H1 (cell line): Measurements from ENCODE around the gene CLTCL1. TPM values are rescaled to one million over a fixed set of nuclear protein-coding genes. Genes with fewer than 3 reads are reported as not detected.

Experiments used
- CTCF ChIA-PET: fragments of 300-600 bp; sonication (Branson Sonifier 250); formaldehyde crosslinking; loops from one replicate; lab custom pipeline; 2021; ENCODE audit not compliant: partially characterized antibody; lab: Charles Lee
- POLR2A ChIA-PET: fragments of 300-600 bp; sonication (Branson Sonifier 250); formaldehyde crosslinking; loops from one replicate; lab custom pipeline; 2021; ENCODE audit warnings: inconsistent platforms; ENCODE audit not compliant: partially characterized antibody; lab: Charles Lee
- DNase-seq, 2 experiments: peaks; one replicate each; pipeline versions ENCODE4 v3.0.0 to v3.0.0-alpha.2; 2010 to 2022; ENCODE audit warnings: low spot score in 2 of 2, low read depth in 1 of 2, mixed read lengths in 1 of 2
- FAIRE-seq: peaks from 2 replicates; lab custom pipeline; 2011; peaks lifted over from hg19 to GRCh38; lab: Jason Lieb, UNC
- H2AFZ ChIP-seq: 2 replicates; pipeline ENCODE4 v1.8.1; 2012; ENCODE audit warnings: low read length, inconsistent platforms
- H2AK5ac ChIP-seq: 2 replicates; pipeline ENCODE4 v1.6.1; 2013; ENCODE audit warnings: low read depth, low read length
- H2BK120ac ChIP-seq: replicated peaks from 2 replicates; pipeline ENCODE3; 2013; ENCODE audit warnings: low read depth, low read length, inconsistent platforms
- H2BK12ac ChIP-seq: 2 replicates; pipeline ENCODE4 v1.6.1; 2013; ENCODE audit warnings: low read depth, low read length
- H2BK15ac ChIP-seq: 2 replicates; pipeline ENCODE4 v1.6.1; 2013; ENCODE audit warnings: low read length
- H2BK20ac ChIP-seq: 2 replicates; pipeline ENCODE4 v1.6.1; 2013; ENCODE audit warnings: low read length
- H2BK5ac ChIP-seq: 2 replicates; pipeline ENCODE4 v1.6.1; 2013; ENCODE audit warnings: low read depth, low read length
- H3K14ac ChIP-seq: 2 replicates; pipeline ENCODE4 v1.6.1; 2013; ENCODE audit warnings: inconsistent platforms; ENCODE audit not compliant: insufficient read length
- H3K18ac ChIP-seq: 2 replicates; pipeline ENCODE4 v1.6.1; 2013; ENCODE audit warnings: low read length; ENCODE audit errors: extremely low read depth
- H3K23ac ChIP-seq: 2 replicates; pipeline ENCODE4 v1.6.1; 2013; ENCODE audit warnings: inconsistent platforms; ENCODE audit not compliant: insufficient read length
- H3K23me2 ChIP-seq: 2 replicates; pipeline ENCODE4 v1.6.1; 2013; ENCODE audit warnings: low read depth, low read length
- H3K27ac ChIP-seq: 2 replicates; pipeline ENCODE4 v1.6.1; 2011; ENCODE audit warnings: low read depth, low read length, inconsistent platforms
- H3K27me3 ChIP-seq, 4 experiments: replicated peaks in 1 of 4; 1 replicate in 1 of 4; 2 replicates in 3 of 4; pipeline versions ENCODE4 v1.6.1 to v1.8.1; 2011 to 2013; ENCODE audit warnings: low read length in 3 of 4, mild to moderate bottlenecking in 3 of 4, inconsistent platforms in 2 of 4, mixed read lengths in 2 of 4, moderate library complexity in 1 of 4; ENCODE audit not compliant: control insufficient read depth in 3 of 4, insufficient read depth in 3 of 4; ENCODE audit errors: extremely low read depth in 1 of 4
- H3K36me3 ChIP-seq, 4 experiments: 2 replicates each; pipeline versions ENCODE4 v1.6.1 to v1.8.1; 2011 to 2013; ENCODE audit warnings: mild to moderate bottlenecking in 4 of 4, low read length in 3 of 4, moderate library complexity in 2 of 4, control low read depth in 1 of 4, inconsistent platforms in 1 of 4; ENCODE audit not compliant: insufficient read depth in 4 of 4, control insufficient read depth in 2 of 4
- H3K4ac ChIP-seq: replicated peaks from 2 replicates; pipeline ENCODE3; 2013; ENCODE audit warnings: low read length, low read depth, mixed read lengths, inconsistent platforms; ENCODE audit not compliant: insufficient read length
- H3K4me1 ChIP-seq, 4 experiments: replicated peaks in 1 of 4; 1 replicate in 1 of 4; 2 replicates in 3 of 4; pipeline versions ENCODE4 v1.6.1 to v1.8.1; 2011 to 2013; ENCODE audit warnings: low read length in 3 of 4, inconsistent platforms in 2 of 4, mixed read lengths in 1 of 4; ENCODE audit not compliant: insufficient read depth in 4 of 4, control insufficient read depth in 3 of 4
- H3K4me2 ChIP-seq, 2 experiments: 2 replicates each; pipeline versions ENCODE4 v1.6.1 to v1.8.1; 2011 to 2013; ENCODE audit warnings: low read depth in 2 of 2, low read length in 2 of 2, control low read depth in 1 of 2, inconsistent platforms in 1 of 2, mild to moderate bottlenecking in 1 of 2; ENCODE audit not compliant: insufficient read depth in 1 of 2
- H3K4me3 ChIP-seq, 4 experiments: fragments of 200-600, 300-600 bp in 1 of 4; sonication (generic), shearing (Covaris generic), sonication (Bioruptor Twin) in 1 of 4; 2 replicates each; pipeline versions ENCODE4 v1.5.1 to v1.8.1; 2011 to 2016; ENCODE audit warnings: low read length in 4 of 4, low read depth in 3 of 4, control low read depth in 2 of 4, inconsistent platforms in 2 of 4, mild to moderate bottlenecking in 2 of 4, mixed read lengths in 1 of 4, moderate library complexity in 1 of 4; ENCODE audit not compliant: insufficient read depth in 2 of 4; ENCODE audit errors: extremely low read depth in 1 of 4
- H3K56ac ChIP-seq: replicated peaks from 2 replicates; pipeline ENCODE3; 2013; ENCODE audit warnings: low read depth, mild to moderate bottlenecking, mixed read lengths, low read length, inconsistent platforms; ENCODE audit not compliant: insufficient read length
- H3K79me1 ChIP-seq: 2 replicates; pipeline ENCODE4 v1.6.1; 2013; ENCODE audit warnings: low read depth, low read length, control low read depth
- H3K79me2 ChIP-seq, 2 experiments: 2 replicates each; pipeline versions ENCODE4 v1.6.1 to v1.8.1; 2012 to 2013; ENCODE audit warnings: low read length in 2 of 2, mild to moderate bottlenecking in 2 of 2, inconsistent platforms in 1 of 2; ENCODE audit not compliant: insufficient read depth in 2 of 2, control insufficient read depth in 1 of 2
- H3K9ac ChIP-seq, 4 experiments: replicated peaks in 1 of 4; 1 replicate in 1 of 4; 2 replicates in 3 of 4; pipeline versions ENCODE4 v1.6.1 to v1.8.1; 2011 to 2013; ENCODE audit warnings: low read depth in 3 of 4, low read length in 3 of 4, control low read depth in 2 of 4, mild to moderate bottlenecking in 2 of 4, moderate library complexity in 2 of 4, inconsistent platforms in 1 of 4; ENCODE audit errors: extremely low read depth in 1 of 4
- H3K9me3 ChIP-seq, 2 experiments: 2 replicates each; pipeline versions ENCODE4 v1.6.1 to v1.8.1; 2012 to 2013; ENCODE audit warnings: mild to moderate bottlenecking in 2 of 2, moderate library complexity in 2 of 2, control low read depth in 1 of 2, inconsistent platforms in 1 of 2, low read depth in 1 of 2, low read length in 1 of 2, mixed read lengths in 1 of 2; ENCODE audit not compliant: insufficient read depth in 2 of 2
- H4K20me1 ChIP-seq, 2 experiments: replicated peaks in 1 of 2; 2 replicates each; pipeline versions ENCODE3 to v1.8.1; 2011 to 2013; ENCODE audit warnings: inconsistent platforms in 2 of 2, low read length in 2 of 2, mild to moderate bottlenecking in 1 of 2; ENCODE audit not compliant: insufficient read depth in 2 of 2, control insufficient read depth in 1 of 2
- H4K5ac ChIP-seq: 2 replicates; pipeline ENCODE4 v1.6.1; 2013; ENCODE audit warnings: low read length, low read depth, mixed read lengths, inconsistent platforms; ENCODE audit not compliant: insufficient read length
- H4K8ac ChIP-seq: 2 replicates; pipeline ENCODE4 v1.8.0; 2013; ENCODE audit warnings: mild to moderate bottlenecking, moderate library complexity, low read length, inconsistent platforms; ENCODE audit not compliant: insufficient read depth; ENCODE audit errors: extremely low read depth
- H4K91ac ChIP-seq: replicated peaks from 2 replicates; pipeline ENCODE3; 2013; ENCODE audit warnings: low read length, mixed read lengths, inconsistent platforms; ENCODE audit not compliant: insufficient read length
- CBX5 ChIP-seq: fragments of 300-800, 300-1000 bp; sonication (generic); IDR thresholded peaks from 2 replicates; pipeline ENCODE4 v1.7.1; 2016; ENCODE audit warnings: antibody characterized with exemption, low read length, low read depth
- CREB1 ChIP-seq: IDR thresholded peaks from 2 replicates; pipeline ENCODE4 v1.6.1; 2012; ENCODE audit warnings: inconsistent platforms
- CTBP2 ChIP-seq: IDR thresholded peaks from 2 replicates; pipeline ENCODE4 v1.7.0; 2011; ENCODE audit warnings: borderline replicate concordance, mild to moderate bottlenecking, moderate library complexity, mixed read lengths, low read length; ENCODE audit not compliant: insufficient read depth, insufficient read length
- EZH2 ChIP-seq: fragments of 200-600 bp; sonication (generic); IDR thresholded peaks from 2 replicates; pipeline ENCODE4 v1.7.1; 2012; ENCODE audit warnings: low read depth, mild to moderate bottlenecking, moderate library complexity, low read length, inconsistent platforms; ENCODE audit not compliant: severe bottlenecking
- JUND ChIP-seq: IDR thresholded peaks from 2 replicates; pipeline ENCODE4 v1.6.1; 2011; ENCODE audit warnings: mild to moderate bottlenecking, improper control_type of control experiment, low read length
- NRF1 ChIP-seq: IDR thresholded peaks from 2 replicates; pipeline ENCODE4 v1.6.1; 2011; ENCODE audit warnings: mild to moderate bottlenecking, low read depth, low read length, improper control_type of control experiment
- PHF8 ChIP-seq: fragments of 200-600 bp; sonication (generic); conservative IDR thresholded peaks from 2 replicates; pipeline ENCODE4 v1.7.1; 2012; ENCODE audit warnings: low read depth, mild to moderate bottlenecking, inconsistent platforms, low read length, moderate library complexity
- POLR2AphosphoS5 ChIP-seq: IDR thresholded peaks from 2 replicates; pipeline ENCODE4 v1.6.1; 2011; ENCODE audit warnings: low read depth, low read length
- RBBP5 ChIP-seq: IDR thresholded peaks from 2 replicates; pipeline ENCODE4 v1.7.1; 2012; ENCODE audit warnings: low read depth, mild to moderate bottlenecking, inconsistent platforms, low read length, moderate library complexity, borderline replicate concordance
- RFX5 ChIP-seq: IDR thresholded peaks from 2 replicates; pipeline ENCODE4 v1.6.1; 2011; ENCODE audit warnings: low read depth, low read length, improper control_type of control experiment, borderline replicate concordance
- SP1 ChIP-seq: IDR thresholded peaks from 2 replicates; pipeline ENCODE4 v1.6.1; 2011; ENCODE audit warnings: low read depth, low read length
- SP2 ChIP-seq: IDR thresholded peaks from 2 replicates; pipeline ENCODE4 v1.6.1; 2012; ENCODE audit warnings: mild to moderate bottlenecking, low read length, inconsistent platforms
- SRF ChIP-seq: IDR thresholded peaks from 2 replicates; pipeline ENCODE4 v1.6.1; 2011; ENCODE audit warnings: mild to moderate bottlenecking, low read depth, low read length, moderate library complexity
- SUZ12 ChIP-seq: fragments of 200-600 bp; sonication (generic); IDR thresholded peaks from 2 replicates; pipeline ENCODE4 v1.6.1; 2012; ENCODE audit warnings: mild to moderate bottlenecking, inconsistent platforms, low read length, moderate library complexity, mixed read lengths
- YY1 ChIP-seq: IDR thresholded peaks from 2 replicates; pipeline ENCODE4 v1.6.1; 2011; ENCODE audit warnings: low read depth, mild to moderate bottlenecking, low read length
- WGBS, 2 experiments: shearing (Covaris generic) in 1 of 2; methylation state at CpG; one replicate each; pipeline versions ENCODE4 v1.1.6 to v1.1.7; 2013 to 2015; ENCODE audit warnings: low lambda C conversion rate in 2 of 2, mixed read lengths in 2 of 2, inconsistent platforms in 1 of 2, low coverage in 1 of 2, missing lambda C conversion rate in 1 of 2; ENCODE audit not compliant: insufficient replicate concordance in 2 of 2, insufficient coverage in 1 of 2, insufficient read length in 1 of 2; ENCODE audit errors: extremely low coverage in 1 of 2, missing lambda C conversion rate in 1 of 2; 5-methylcytosine and 5-hydroxymethylcytosine counted together
- polyA plus RNA-seq, 7 experiments: library from polyadenylated mRNA; depleted of rRNA in 3 of 7; stranded (reverse) in 5 of 7; unstranded in 2 of 7; fragments of >200 nt in 5 of 7; fragments of 200-250 nt in 2 of 7; gene quantifications; 1 replicate in 5 of 7; 2 replicates in 1 of 7; 4 replicates in 1 of 7; pipeline versions ENCODE4 v1.2.1 to v1.2.3, GENCODE V29; 2011 to 2013; ENCODE audit warnings: missing spikeins in 2 of 7, mixed read lengths in 2 of 7
- total RNA-seq: library from RNA; stranded (reverse); fragmentation: NEBNext Ultra II Directional; extraction: Animal tissue kit (Norgen Biotek cat#: 25700); gene quantifications from 2 replicates; pipeline ENCODE4 v1.2.1, GENCODE V29; 2021

The CLTCL1 gene
- total and polyA plus RNA-seq, 2 of the 8 experiments (the other 6 are each of a cell fraction or from before 2014, with no cell fraction given): 12.4 to 17.0 TPM

DNA sequence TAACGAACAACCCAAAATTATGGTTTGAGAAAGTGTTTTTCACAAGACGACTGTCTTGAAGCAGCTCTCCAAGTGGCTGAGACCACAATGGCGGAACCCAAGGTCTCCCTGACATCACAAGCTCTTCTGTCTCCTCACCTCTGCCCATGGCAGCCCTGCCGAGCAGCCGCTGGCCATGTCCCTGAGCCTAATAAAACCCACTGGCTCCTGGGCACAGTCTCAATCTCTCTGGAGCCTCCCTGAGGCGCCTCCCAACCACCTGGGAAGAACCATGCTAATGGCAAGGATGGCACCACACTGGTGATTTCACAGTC is 50.0 kb downstream of the CLTCL1 start:
- H3K9ac ChIP-seq: no peak overlapping the region
- no peak overlapping the region for H2BK5ac ChIP-seq
- H2BK15ac ChIP-seq: no peak overlapping the region
- H3K56ac ChIP-seq: no peak overlapping the region
- no peak overlapping the region for H4K91ac ChIP-seq
- H3K23me2 ChIP-seq: no peaks in the 10 kb centered on the region
- no peak overlapping the region for H2BK12ac ChIP-seq
- H3K27ac ChIP-seq: no peak overlapping the region
- no peak overlapping the region for H2AFZ ChIP-seq
- no peak overlapping the region for H2BK20ac ChIP-seq
- H4K8ac ChIP-seq: no peak overlapping the region
- H3K9me3 ChIP-seq: no peaks in the 10 kb centered on the region
- no peaks in the 10 kb centered on the region for H3K79me1 ChIP-seq
- no peak overlapping the region for H2BK120ac ChIP-seq
- no peak for DNase-seq
- FAIRE-seq: no peak
- H3K79me2 ChIP-seq: no peaks in the 10 kb centered on the region
- H3K4me1 ChIP-seq: no peaks in the 10 kb centered on the region
- H3K18ac ChIP-seq: no peak overlapping the region
- peaks cover 0 to 2% of the 10 kb centered on the region in 2 experiments for H4K20me1 ChIP-seq
- no peak overlapping the region for H3K23ac ChIP-seq
- TF ChIP-seq SP2: no peak
- no peak for TF ChIP-seq YY1
- no peak for TF ChIP-seq SP1
- TF ChIP-seq NRF1: no peak
- TF ChIP-seq SUZ12: no peak
- no peak for TF ChIP-seq CREB1
- no peak for TF ChIP-seq SRF
- no peak for TF ChIP-seq PHF8
- no peak for TF ChIP-seq RFX5
- TF ChIP-seq CBX5: no peak
- no peak for TF ChIP-seq CTBP2
- TF ChIP-seq JUND: no peak
- no peak for TF ChIP-seq EZH2
- TF ChIP-seq POLR2AphosphoS5: no peak
- TF ChIP-seq RBBP5: no peak
- ChIA-PET CTCF (interaction anchor here (0.9 to 1.5 kb wide), 2 partner anchors 23 to 62 kb away, joined by 3 to 4 read pairs; no protein-coding TSS in a partner anchor), POLR2A (no interaction called here)
- H4K5ac ChIP-seq: no peak overlapping the region
- H3K14ac ChIP-seq: no peak overlapping the region
- H3K4ac ChIP-seq: no peak overlapping the region
- no peak overlapping the region for H3K4me3 ChIP-seq
- 83% methylated on average over 6 of the region's 6 CpGs; no CpG with 5 or more reads in 1 of the 2 experiments for WGBS, 2 experiments
- H2AK5ac ChIP-seq: no peak overlapping the region
- H3K4me2 ChIP-seq: no peak overlapping the region
- H3K27me3 ChIP-seq: no peaks in the 10 kb centered on the region; a peak in 1 of 7 replicates
- H3K36me3 ChIP-seq: peaks cover 0 to 24% (median 1%) of the 10 kb centered on the region in 4 experiments; a peak in 4 of 8 replicates
